Gastroesophageal sphincter (tissue), 4 donors: ENCODE measurements around the gene HSPA12A. TPM values are rescaled to one million over a fixed set of nuclear protein-coding genes. Genes with fewer than 3 reads are reported as not detected.

Experiments
- ATAC-seq: fragments of 150-250 bp; one replicate; pipeline ENCODE4 v1.9.1; 2016; ENCODE audit warnings: mild to moderate bottlenecking, moderate library complexity
- H3K27ac ChIP-seq, 4 donors: fragments of 200-600 bp; sonication (generic) in 3 of 4; 1 replicate in 3 of 4; 2 replicates in 1 of 4; pipeline ENCODE4 v1.5.1; 2016 to 2019
- H3K27me3 ChIP-seq: fragments of 200-600 bp; sonication (generic); one replicate; pipeline ENCODE4 v1.5.1; 2019
- H3K36me3 ChIP-seq, 2 donors: fragments of 200-600 bp; sonication (generic); one replicate each; pipeline ENCODE4 v1.5.1; 2019; ENCODE audit warnings: control low read depth in 1 of 2
- H3K4me1 ChIP-seq, 3 donors: fragments of 200-600 bp; sonication (generic); 1 replicate in 2 of 3; 2 replicates in 1 of 3; pipeline ENCODE4 v1.5.1; 2016 to 2019; ENCODE audit warnings: control low read depth in 2 of 3
- H3K4me3 ChIP-seq, 2 donors: fragments of 200-600 bp; sonication (generic); one replicate each; pipeline ENCODE4 v1.5.1; 2019; ENCODE audit warnings: mild to moderate bottlenecking in 1 of 2, moderate library complexity in 1 of 2
- H3K9me3 ChIP-seq, 3 donors: fragments of 200-600 bp; sonication (generic); one replicate each; pipeline ENCODE4 v1.5.1; 2017 to 2019; ENCODE audit warnings: control low read depth in 2 of 3
- EP300 ChIP-seq: sonication (generic); formaldehyde crosslinking; IDR thresholded peaks from one replicate; pipeline ENCODE4 v1.6.1; 2017; ENCODE audit warnings: antibody characterized with exemption, mild to moderate bottlenecking
- POLR2A ChIP-seq, 2 donors: fragments of 450-650 bp; IDR thresholded peaks; one replicate each; pipeline ENCODE4 v1.6.1; 2017; ENCODE audit warnings: antibody characterized with exemption in 2 of 2, mild to moderate bottlenecking in 2 of 2, moderate library complexity in 1 of 2
- POLR2AphosphoS5 ChIP-seq: sonication (generic); formaldehyde crosslinking; IDR thresholded peaks from one replicate; pipeline ENCODE4 v1.6.1; 2017; ENCODE audit warnings: antibody characterized with exemption
- WGBS, 2 donors: methylation state at CpG; one replicate each; pipeline ENCODE4 v1.1.5; 2018; ENCODE audit warnings: low coverage in 1 of 2; 5-methylcytosine and 5-hydroxymethylcytosine counted together
- total RNA-seq, 4 donors: library from RNA; depleted of rRNA; stranded (reverse); fragments of >200 nt; gene quantifications; one replicate each; pipeline ENCODE4 v1.1.0, GENCODE V29; 2016
- TF ChIP-seq, protein P1 (sequence below), 4 experiments: fragments of 200-600 bp in 2 of 4; fragments of 450-650 bp in 2 of 4; sonication (generic) in 1 of 4; IDR thresholded peaks; one replicate each; pipeline ENCODE4 v1.5.1; 2017 to 2019; ENCODE audit warnings: antibody characterized with exemption in 4 of 4, mild to moderate bottlenecking in 2 of 4, moderate library complexity in 2 of 4

The HSPA12A gene
- total RNA-seq, 4 donors from 2014 or later, result 12.3 to 26.3 (median 20.6) TPM

DNA sequence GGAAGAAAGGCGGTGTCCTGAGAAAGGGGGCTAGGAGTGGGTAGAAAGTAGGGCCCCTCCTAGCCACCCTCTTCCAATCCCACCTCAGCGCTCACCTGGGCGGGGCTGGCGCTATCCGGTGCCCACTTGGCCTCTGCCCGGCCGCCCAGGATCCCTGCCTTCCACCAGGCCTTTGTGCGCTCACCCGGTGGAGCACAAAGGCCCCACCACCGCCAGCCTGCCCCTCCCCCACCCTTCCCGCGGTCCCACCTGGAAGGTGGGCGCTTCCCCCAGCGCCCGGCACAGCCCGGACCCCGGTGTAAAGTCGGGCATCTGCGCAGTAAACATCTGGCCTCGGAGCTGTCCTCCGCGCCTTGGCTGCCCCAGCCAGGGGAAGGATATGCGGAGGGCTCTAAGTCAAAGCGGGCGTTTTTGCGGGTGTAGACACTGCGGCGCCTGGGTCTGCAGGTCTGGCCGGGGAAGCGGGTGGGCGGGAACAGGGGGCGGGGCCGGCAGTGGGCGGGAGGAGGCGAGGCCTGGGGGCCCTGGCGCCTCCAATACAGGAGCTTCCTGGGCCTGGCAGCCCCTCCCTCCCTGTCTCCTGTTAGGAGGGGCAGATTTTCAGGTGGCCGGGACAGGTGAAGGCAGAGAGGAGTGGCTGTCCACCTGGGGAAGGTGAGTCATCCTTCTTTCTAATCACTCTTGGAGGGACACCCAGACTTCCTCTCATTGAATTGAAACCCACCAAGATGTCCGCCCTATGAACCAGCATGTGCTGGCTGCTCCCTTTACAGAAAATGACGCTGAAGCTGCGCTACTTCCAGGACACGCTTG, 72.3 kb downstream of the HSPA12A start:
- 20 to 57% methylated on average over 1 to 6 of the region's 41 CpGs for WGBS, 2 donors
- peaks cover 16% of the 10 kb centered on the region for H3K27me3 ChIP-seq
- no peaks in the 10 kb centered on the region for H3K9me3 ChIP-seq
- peaks cover 0 to 32% of the 10 kb centered on the region in 2 donors for H3K36me3 ChIP-seq
- peaks cover 0 to 29% (median 9%) of the 10 kb centered on the region in 3 donors for H3K4me1 ChIP-seq
- H3K4me3 ChIP-seq, result peak overlapping the region in 1 of 2 donors; percentile 48
- TF ChIP-seq POLR2AphosphoS5 (no peak), EP300 (no peak), POLR2A (IDR thresholded peaks at IDR 0.05) (no peak)
- TF ChIP-seq, protein P1, sequence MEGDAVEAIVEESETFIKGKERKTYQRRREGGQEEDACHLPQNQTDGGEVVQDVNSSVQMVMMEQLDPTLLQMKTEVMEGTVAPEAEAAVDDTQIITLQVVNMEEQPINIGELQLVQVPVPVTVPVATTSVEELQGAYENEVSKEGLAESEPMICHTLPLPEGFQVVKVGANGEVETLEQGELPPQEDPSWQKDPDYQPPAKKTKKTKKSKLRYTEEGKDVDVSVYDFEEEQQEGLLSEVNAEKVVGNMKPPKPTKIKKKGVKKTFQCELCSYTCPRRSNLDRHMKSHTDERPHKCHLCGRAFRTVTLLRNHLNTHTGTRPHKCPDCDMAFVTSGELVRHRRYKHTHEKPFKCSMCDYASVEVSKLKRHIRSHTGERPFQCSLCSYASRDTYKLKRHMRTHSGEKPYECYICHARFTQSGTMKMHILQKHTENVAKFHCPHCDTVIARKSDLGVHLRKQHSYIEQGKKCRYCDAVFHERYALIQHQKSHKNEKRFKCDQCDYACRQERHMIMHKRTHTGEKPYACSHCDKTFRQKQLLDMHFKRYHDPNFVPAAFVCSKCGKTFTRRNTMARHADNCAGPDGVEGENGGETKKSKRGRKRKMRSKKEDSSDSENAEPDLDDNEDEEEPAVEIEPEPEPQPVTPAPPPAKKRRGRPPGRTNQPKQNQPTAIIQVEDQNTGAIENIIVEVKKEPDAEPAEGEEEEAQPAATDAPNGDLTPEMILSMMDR (IDR thresholded peaks at IDR 0.05), result no peak
- ATAC-seq, result no peak
- peak overlapping the region in 3 of 4 donors; percentile 61 to 76 (median 67) for H3K27ac ChIP-seq

DNA sequence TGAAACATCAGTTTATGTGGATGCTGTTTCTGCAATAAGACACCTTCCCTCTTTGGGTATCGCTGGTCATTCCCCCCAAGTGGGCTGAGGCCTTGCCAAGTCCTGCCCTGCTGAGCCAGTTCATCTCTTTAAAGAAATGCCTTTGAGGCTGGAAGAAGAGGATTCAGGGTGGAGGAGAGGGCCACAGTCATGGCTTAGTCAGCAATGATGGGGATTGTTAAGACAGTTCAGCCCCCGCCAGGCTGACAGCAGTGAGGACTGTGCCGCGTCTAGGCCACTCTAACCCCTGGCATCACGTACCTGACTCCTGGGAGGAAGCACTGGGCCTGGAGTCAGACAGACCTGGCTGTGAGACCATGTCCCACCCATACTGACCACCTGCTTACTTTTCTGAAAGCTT, 73.3 kb downstream of the HSPA12A start:
- peaks cover 16% of the 10 kb centered on the region for H3K27me3 ChIP-seq
- peaks cover 0 to 35% (median 9%) of the 10 kb centered on the region in 3 donors for H3K4me1 ChIP-seq
- peak overlapping the region in 3 of 4 donors; percentile 17 to 76 (median 61) for H3K27ac ChIP-seq
- H3K4me3 ChIP-seq, result peak overlapping the region in 1 of 2 donors; percentile 48
- no peaks in the 10 kb centered on the region for H3K9me3 ChIP-seq
- 65 to 89% methylated on average over 4 of the region's 5 CpGs for WGBS, 2 donors
- H3K36me3 ChIP-seq, result peaks cover 0 to 23% of the 10 kb centered on the region in 2 donors
- ATAC-seq, result no peak
- TF ChIP-seq POLR2AphosphoS5 (no peak), EP300 (no peak), POLR2A (IDR thresholded peaks at IDR 0.05) (no peak)
- TF ChIP-seq, protein P1 (IDR thresholded peaks at IDR 0.05), result no peak

GRCh38 chr10:116668446-116668845, 73.9 kb downstream of the HSPA12A start:
- no peak for ATAC-seq
- H3K27me3 ChIP-seq, result peaks cover 16% of the 10 kb centered on the region
- H3K9me3 ChIP-seq, result no peaks in the 10 kb centered on the region
- no peak for TF ChIP-seq POLR2AphosphoS5
- H3K4me3 ChIP-seq, result no peak overlapping the region
- H3K36me3 ChIP-seq, result peaks cover 0 to 17% of the 10 kb centered on the region in 2 donors
- H3K27ac ChIP-seq, result no peak overlapping the region
- H3K4me1 ChIP-seq, result peaks cover 0 to 35% (median 9%) of the 10 kb centered on the region in 3 donors
- 92 to 100% methylated on average over 2 of the region's 2 CpGs for WGBS, 2 donors

DNA sequence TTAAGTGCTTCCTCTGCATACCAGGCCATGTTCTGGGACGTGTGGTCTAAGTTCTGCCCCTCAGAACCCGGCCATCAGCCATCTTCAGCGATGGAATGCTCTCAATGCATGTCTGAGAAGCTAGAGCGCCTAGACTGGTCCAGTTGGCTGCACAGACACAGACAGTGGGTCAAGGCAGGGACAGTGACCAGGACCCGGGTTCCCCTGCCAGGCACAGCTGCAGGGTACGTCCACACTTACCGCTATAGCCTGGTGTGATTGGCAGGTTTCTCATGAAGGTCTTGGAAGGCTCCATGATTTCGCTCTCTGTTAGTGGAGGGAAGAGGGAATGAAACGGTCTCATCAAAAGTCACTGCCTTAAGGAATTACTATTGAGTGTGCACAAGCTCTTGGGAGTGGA, 74.3 kb downstream of the HSPA12A start:
- peaks cover 0 to 12% of the 10 kb centered on the region in 2 donors for H3K36me3 ChIP-seq
- no peak overlapping the region for H3K4me3 ChIP-seq
- no peak overlapping the region for H3K27ac ChIP-seq
- WGBS, 2 donors, result 100% methylated on average over 4 of the region's 9 CpGs; no CpG with 5 or more reads in 1 of the 2 donors
- H3K9me3 ChIP-seq, result no peaks in the 10 kb centered on the region
- no peak for ATAC-seq
- TF ChIP-seq, protein P1 (IDR thresholded peaks at IDR 0.05), result no peak
- peaks cover 16% of the 10 kb centered on the region for H3K27me3 ChIP-seq
- H3K4me1 ChIP-seq, result peaks cover 0 to 35% (median 9%) of the 10 kb centered on the region in 3 donors

GRCh38 chr10:116667484-116667883, 74.9 kb downstream of the HSPA12A start:
- no peak overlapping the region for H3K4me3 ChIP-seq
- 82 to 100% methylated on average over 1 to 2 of the region's 3 CpGs for WGBS, 2 donors
- ATAC-seq, result no peak
- TF ChIP-seq POLR2AphosphoS5 (no peak), POLR2A (IDR thresholded peaks at IDR 0.05) (no peak), EP300 (no peak)
- TF ChIP-seq, protein P1 (IDR thresholded peaks at IDR 0.05), result no peak
- peaks cover 0 to 7% of the 10 kb centered on the region in 2 donors for H3K36me3 ChIP-seq
- peaks cover 16% of the 10 kb centered on the region for H3K27me3 ChIP-seq
- no peak overlapping the region for H3K27ac ChIP-seq
- no peaks in the 10 kb centered on the region for H3K9me3 ChIP-seq
- peaks cover 0 to 35% (median 9%) of the 10 kb centered on the region in 3 donors for H3K4me1 ChIP-seq
